GM19025 (cell line): ENCODE data around the gene TIGD1.

ENCODE experiments used
- ATAC-seq: cut with Tn5 transposase; IDR thresholded peaks from one replicate; pipeline ENCODE4 v1.9.1; 2021; ENCODE audit warnings: mild to moderate bottlenecking, low read depth, moderate library complexity; ENCODE audit not compliant: unreplicated experiment

Gene TIGD1

DNA sequence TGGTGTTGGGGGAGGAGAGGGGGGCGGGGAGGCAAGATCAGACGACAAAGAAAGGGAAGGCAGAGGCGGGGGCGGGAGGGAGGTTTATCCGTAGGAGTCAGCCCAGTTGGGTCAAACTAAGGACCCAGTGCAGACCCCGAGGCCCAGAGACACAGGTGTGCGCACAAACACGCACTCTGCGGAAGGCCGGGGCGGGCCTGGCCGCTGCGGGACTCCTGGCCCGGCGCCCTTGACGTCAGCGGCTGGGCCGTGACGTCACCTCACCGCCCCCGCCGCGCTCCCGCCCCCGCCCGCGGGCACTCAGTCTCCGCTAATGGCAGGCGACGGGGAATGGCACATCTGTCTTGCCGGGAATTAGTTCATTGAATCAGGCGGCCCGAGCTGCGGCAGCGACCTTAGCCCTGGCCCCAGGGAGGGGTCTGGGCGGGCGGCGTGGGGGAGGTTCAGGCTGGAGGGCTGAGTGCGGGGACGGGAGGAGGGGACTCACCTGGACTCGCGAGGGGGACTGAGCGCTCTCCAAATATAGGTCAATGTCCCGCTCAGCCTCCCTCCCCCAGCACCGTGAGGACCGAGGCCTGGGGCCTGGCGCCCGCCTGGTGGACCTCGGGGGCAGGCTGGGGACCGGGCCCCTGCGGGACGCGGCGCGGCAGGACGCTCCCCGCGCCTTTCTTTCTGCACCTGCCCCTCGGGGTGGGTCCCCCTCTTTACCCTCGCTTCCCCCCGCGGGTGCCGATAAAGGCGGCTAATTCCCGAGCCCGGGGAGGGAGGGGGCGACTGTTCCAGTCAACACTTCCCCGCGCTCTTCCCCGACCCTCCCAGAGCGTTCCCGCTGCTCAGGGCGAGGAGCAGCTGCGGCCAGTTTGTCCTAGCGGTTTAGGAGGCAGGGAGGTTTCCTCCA, 47.2 kb downstream of the TIGD1 start:
- no peak for ATAC-seq

DNA sequence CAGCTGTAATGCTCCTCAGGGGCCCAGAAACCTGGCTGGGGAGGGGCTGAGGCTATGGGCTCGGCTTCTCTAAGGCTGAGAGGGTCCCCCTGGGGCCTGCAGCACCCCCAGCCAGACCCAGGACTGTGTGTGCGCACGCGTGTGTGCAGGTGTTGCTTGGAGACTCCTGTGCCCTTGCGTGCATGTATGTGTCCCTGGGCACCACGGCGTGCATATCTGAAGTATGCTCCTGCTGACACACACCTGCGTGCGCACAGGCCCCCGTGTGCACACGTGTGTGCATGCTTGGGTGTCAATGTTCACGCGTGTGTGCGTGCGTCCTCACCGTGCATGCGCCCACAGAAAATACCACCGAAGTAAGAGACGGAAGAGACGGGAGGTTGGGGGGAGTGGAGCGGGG, 47.8 kb downstream of the TIGD1 start:
- no peak for ATAC-seq

DNA sequence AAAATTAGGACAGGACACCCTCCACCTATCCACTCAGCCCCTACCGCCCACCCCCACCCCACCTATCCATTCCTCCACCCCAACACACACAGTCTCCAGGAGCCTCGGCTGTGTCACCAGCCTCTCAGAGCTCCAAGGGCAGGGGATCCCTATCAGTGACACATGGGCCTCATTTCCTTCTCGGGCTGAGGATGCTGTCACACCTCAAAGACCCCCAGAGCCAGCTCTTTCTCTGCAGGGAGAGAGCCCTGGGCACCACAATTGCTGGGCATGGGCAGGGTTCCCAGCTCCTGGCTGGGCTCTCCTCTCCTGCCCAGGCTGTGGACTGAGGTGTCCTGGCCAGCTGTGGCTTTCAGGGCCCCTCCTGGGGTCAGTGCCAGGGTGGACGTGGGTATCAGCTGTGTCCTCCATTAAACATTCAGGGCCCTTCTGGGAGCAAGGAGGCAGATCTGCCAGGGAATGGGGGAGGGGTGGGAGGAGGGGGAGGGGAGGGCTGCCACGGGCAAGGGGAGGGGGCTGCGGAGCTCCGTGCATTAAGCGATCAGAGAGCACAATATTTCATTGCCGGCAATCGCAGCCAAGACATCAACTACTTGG, 48.5 kb downstream of the TIGD1 start:
- ATAC-seq = no peak

DNA sequence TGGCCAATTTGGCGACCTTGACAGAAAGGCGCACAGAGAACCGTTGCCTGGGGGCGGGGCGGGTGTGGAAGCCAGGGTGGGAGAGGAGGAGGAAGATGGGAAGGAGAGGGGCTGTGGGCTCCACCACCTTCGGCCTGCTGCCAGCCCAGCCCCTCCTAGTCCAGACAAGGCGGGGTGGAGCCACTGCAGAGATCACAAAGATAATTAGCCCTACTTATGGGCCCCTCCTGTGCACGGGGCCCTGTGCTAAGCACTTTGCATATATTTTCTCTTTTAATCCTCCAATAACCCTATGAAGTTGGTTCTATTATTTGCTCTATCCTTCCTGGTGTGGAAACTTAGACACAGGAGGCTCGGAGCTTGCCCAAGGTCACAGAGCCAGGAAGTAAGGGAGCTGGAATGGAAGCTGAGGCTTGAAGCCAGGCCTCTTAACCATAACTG, 49.0 kb downstream of the TIGD1 start:
- no peak for ATAC-seq

DNA sequence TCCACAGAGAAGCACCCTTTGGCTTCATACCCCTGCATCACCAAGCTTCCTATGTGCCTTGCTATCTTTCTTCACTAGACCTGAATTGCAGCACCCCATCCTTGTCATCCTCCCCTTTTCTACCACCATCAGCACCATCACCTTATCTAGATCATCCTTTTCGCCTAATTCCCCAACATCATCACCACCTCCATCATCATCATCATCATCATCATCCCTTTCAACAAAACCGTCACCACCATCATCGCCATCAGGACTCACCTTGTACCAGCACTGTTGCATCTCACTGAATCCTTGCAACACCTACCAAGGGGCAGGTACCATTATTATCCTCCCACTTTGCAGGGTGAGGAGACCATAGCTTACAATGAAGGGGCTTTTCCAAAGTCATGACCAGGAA, 51.9 kb downstream of the TIGD1 start:
- ATAC-seq = no peak
